Measurements from ENCODE around the gene GALNTL6. TPM values are rescaled to one million over a fixed set of nuclear protein-coding genes. Genes with fewer than 3 reads are reported as not detected.

The GALNTL6 gene
- total RNA-seq, 1 experiment from 2014 or later = not detected

GRCh38 chr4:171985129-171985528 lies 171.9 kb downstream of the GALNTL6 start:
- CTCF ChIA-PET = interaction anchor here (0.6 kb wide), 1 partner anchor 61 kb away, joined by 4 read pairs; no protein-coding TSS in a partner anchor
- peaks cover 15% of the 10 kb centered on the region for H3K27me3 Mint-ChIP-seq (ENCODE audit: insufficient read depth, unreplicated experiment)
- H3K4me1 Mint-ChIP-seq (ENCODE audit: insufficient read depth, unreplicated experiment) = no peaks in the 10 kb centered on the region
- DNase-seq (ENCODE audit: unreplicated experiment) = peak; percentile 38
- H3K9me3 Mint-ChIP-seq (ENCODE audit: unreplicated experiment) = no peaks in the 10 kb centered on the region
- no peak for TF ChIP-seq CTCF (IDR thresholded peaks at IDR 0.05; ENCODE audit: unreplicated experiment)
- no peak overlapping the region for H3K27ac Mint-ChIP-seq (ENCODE audit: low read depth, unreplicated experiment)
- H3K36me3 Mint-ChIP-seq (ENCODE audit: insufficient read depth, unreplicated experiment) = no peaks in the 10 kb centered on the region
- H3K4me3 Mint-ChIP-seq (ENCODE audit: unreplicated experiment) = no peak overlapping the region
- POLR2A ChIA-PET = no interaction called here
- BruUV-seq (replicated peaks) = no TSS peak
- intact Hi-C loops (cut with micrococcal nuclease) = no loop called here

GRCh38 chr4:171993247-171993646 lies 180.0 kb downstream of the GALNTL6 start:
- Mint-ChIP-seq H3K36me3 (ENCODE audit: insufficient read depth, unreplicated experiment) (no peaks in the 10 kb centered on the region), H3K4me1 (ENCODE audit: insufficient read depth, unreplicated experiment) (no peaks in the 10 kb centered on the region), H3K27ac (ENCODE audit: low read depth, unreplicated experiment) (no peak overlapping the region), H3K4me3 (ENCODE audit: unreplicated experiment) (no peak overlapping the region), H3K27me3 (ENCODE audit: insufficient read depth, unreplicated experiment) (peaks cover 49% of the 10 kb centered on the region), H3K9me3 (ENCODE audit: unreplicated experiment) (no peaks in the 10 kb centered on the region)
- no peak for DNase-seq (ENCODE audit: unreplicated experiment)
- CTCF ChIA-PET = interaction anchor here (0.6 kb wide), 1 partner anchor 136 kb away, joined by 3 read pairs; no protein-coding TSS in a partner anchor
- no peak for TF ChIP-seq CTCF (IDR thresholded peaks at IDR 0.05; ENCODE audit: unreplicated experiment)
- BruUV-seq (replicated peaks) = no TSS peak
- intact Hi-C loops (cut with micrococcal nuclease) = no loop called here
- POLR2A ChIA-PET = no interaction called here

GRCh38 chr4:172007889-172008288 lies 194.7 kb downstream of the GALNTL6 start:
- ChIA-PET POLR2A (no interaction called here), CTCF (no interaction called here)
- DNase-seq (ENCODE audit: unreplicated experiment) = no peak
- Mint-ChIP-seq H3K4me3 (ENCODE audit: unreplicated experiment) (no peak overlapping the region), H3K36me3 (ENCODE audit: insufficient read depth, unreplicated experiment) (no peaks in the 10 kb centered on the region), H3K27ac (ENCODE audit: low read depth, unreplicated experiment) (no peak overlapping the region), H3K4me1 (ENCODE audit: insufficient read depth, unreplicated experiment) (no peaks in the 10 kb centered on the region), H3K27me3 (ENCODE audit: insufficient read depth, unreplicated experiment) (peaks cover 50% of the 10 kb centered on the region), H3K9me3 (ENCODE audit: unreplicated experiment) (no peaks in the 10 kb centered on the region)
- BruUV-seq (replicated peaks) = no TSS peak
- no peak for TF ChIP-seq CTCF (IDR thresholded peaks at IDR 0.05; ENCODE audit: unreplicated experiment)
- intact Hi-C loops (cut with micrococcal nuclease) = no loop called here

GRCh38 chr4:172009446-172010230 lies 196.4 kb downstream of the GALNTL6 start:
- no peak overlapping the region for H3K27ac Mint-ChIP-seq (ENCODE audit: low read depth, unreplicated experiment)
- H3K9me3 Mint-ChIP-seq (ENCODE audit: unreplicated experiment) = no peaks in the 10 kb centered on the region
- TF ChIP-seq CTCF (IDR thresholded peaks at IDR 0.05; ENCODE audit: unreplicated experiment) = no peak
- ChIA-PET CTCF (no interaction called here), POLR2A (no interaction called here)
- H3K27me3 Mint-ChIP-seq (ENCODE audit: insufficient read depth, unreplicated experiment) = peaks cover 63% of the 10 kb centered on the region
- DNase-seq (ENCODE audit: unreplicated experiment) = no peak
- intact Hi-C loops (cut with micrococcal nuclease) = no loop called here
- no peak overlapping the region for H3K4me3 Mint-ChIP-seq (ENCODE audit: unreplicated experiment)
- no peaks in the 10 kb centered on the region for H3K36me3 Mint-ChIP-seq (ENCODE audit: insufficient read depth, unreplicated experiment)
- no peaks in the 10 kb centered on the region for H3K4me1 Mint-ChIP-seq (ENCODE audit: insufficient read depth, unreplicated experiment)
- no TSS peak for BruUV-seq (replicated peaks)
